ENCODE results near the gene TMEM242.

TMEM242 gene

DNA sequence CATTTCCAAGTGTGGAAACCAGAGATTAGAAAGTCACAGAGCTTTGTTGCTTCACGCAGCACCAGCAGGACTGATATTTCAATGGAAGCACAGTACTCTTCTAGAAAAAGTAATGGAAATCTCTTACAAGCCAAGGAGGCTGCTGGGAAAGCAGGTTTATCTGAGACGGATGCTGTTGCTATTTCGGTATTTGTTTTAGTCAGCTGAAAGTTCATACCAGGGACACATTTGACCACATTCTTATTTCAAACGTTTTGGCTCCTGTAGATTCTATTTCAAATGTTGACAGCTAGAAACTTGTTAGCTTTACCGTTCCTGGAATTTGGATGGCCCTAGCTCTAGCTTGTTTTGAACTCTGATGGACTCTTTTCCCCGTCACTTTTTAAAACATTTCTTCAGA is 3.7 kb upstream of the TMEM242 start:
- Histone ChIP-seq H3K4ac (ENCODE audit: low read depth in 1 of 2, low read length in 2 of 2) (no peak overlapping the region), H3K27ac (ENCODE audit: low read length, poor library complexity, severe bottlenecking) (no peak overlapping the region), H3K14ac (ENCODE audit: low read length in 2 of 2) (no peak overlapping the region), H3K79me1 (replicated peaks; ENCODE audit: low read length, poor library complexity, severe bottlenecking) (peaks cover 3% of the 10 kb centered on the region), H3K4me2 (ENCODE audit: low read length, poor library complexity, severe bottlenecking) (no peak overlapping the region), H2BK12ac (ENCODE audit: low read length in 2 of 2) (no peak overlapping the region), H3K4me3 (ENCODE audit: insufficient read depth in 1 of 2, low read depth in 1 of 2, low read length in 2 of 2) (no peak overlapping the region), H2BK120ac (ENCODE audit: low read depth, low read length) (no peak overlapping the region), H3K18ac (ENCODE audit: low read depth in 1 of 2, low read length in 2 of 2) (no peak overlapping the region), H3K27me3 (ENCODE audit: control insufficient read depth in 1 of 2, insufficient read depth in 1 of 2, low read length in 2 of 2) (peaks cover 14 to 27% of the 10 kb centered on the region in 2 experiments), H3K4me1 (ENCODE audit: control insufficient read depth, insufficient read depth, low read depth, low read length) (peaks cover 4% of the 10 kb centered on the region), H3K9me3 (ENCODE audit: control insufficient read depth, low read length) (no peaks in the 10 kb centered on the region), H2AFZ (ENCODE audit: low read depth, low read length) (no peak overlapping the region), H3K9ac (ENCODE audit: low read length) (no peak overlapping the region), H4K91ac (ENCODE audit: low read length) (no peak overlapping the region), H2BK5ac (ENCODE audit: low read depth, low read length, poor library complexity, severe bottlenecking) (no peak overlapping the region), H2BK15ac (ENCODE audit: low read depth, poor library complexity, severe bottlenecking) (no peak overlapping the region), H3K36me3 (ENCODE audit: control insufficient read depth in 1 of 2, insufficient read depth in 2 of 2, low read depth in 1 of 2, low read length in 2 of 2) (no peaks in the 10 kb centered on the region), H2AK5ac (ENCODE audit: low read length, severe bottlenecking) (no peak overlapping the region), H4K8ac (ENCODE audit: low read length) (no peak overlapping the region), H3K23ac (ENCODE audit: low read length in 2 of 2) (no peak overlapping the region)
- 56% methylated on average over 5 of the region's 6 CpGs for WGBS
- no peak for DNase-seq

DNA sequence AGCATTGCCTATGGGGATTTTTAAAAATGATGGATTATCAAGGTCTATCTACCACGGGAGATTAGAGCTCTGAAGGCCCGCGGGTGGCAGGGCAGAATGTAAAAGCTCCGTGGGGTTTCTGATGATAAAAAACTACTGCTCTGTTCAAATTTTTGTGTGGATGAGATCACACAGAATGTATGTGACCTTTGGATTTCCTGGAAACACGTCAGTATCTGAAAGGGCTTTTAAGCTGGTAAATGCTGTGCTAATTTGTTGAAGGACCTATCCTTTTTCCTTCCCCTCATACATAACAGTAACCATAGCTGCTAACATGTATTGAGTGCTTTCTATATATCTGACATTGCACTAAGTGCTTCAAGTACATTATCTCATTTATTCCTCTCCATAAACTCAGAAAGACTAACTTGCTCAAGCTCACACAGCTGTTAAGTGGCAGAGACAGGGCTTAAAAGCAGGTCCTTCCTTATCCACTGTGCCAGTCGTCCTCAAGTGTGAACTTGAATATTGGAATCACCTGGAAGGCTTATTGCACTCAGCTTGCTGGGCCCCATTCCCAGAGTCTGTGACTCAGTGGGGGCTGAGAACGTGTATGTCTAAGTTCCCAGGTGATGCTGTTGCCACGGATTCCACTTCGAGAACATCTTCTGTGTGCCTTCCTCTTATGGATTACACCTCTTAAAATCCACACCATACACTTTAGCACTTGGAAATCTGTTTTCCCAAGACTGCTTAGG is 1.9 kb upstream of the TMEM242 start:
- Histone ChIP-seq H3K14ac (ENCODE audit: low read length in 2 of 2) (no peak overlapping the region), H4K91ac (ENCODE audit: low read length) (no peak overlapping the region), H2AK5ac (ENCODE audit: low read length, severe bottlenecking) (peak overlapping the region; percentile 72), H3K4me2 (ENCODE audit: low read length, poor library complexity, severe bottlenecking) (no peak overlapping the region), H3K79me1 (replicated peaks; ENCODE audit: low read length, poor library complexity, severe bottlenecking) (peaks cover 7% of the 10 kb centered on the region), H3K27me3 (ENCODE audit: control insufficient read depth in 1 of 2, insufficient read depth in 1 of 2, low read length in 2 of 2) (peaks cover 6 to 15% of the 10 kb centered on the region in 2 experiments), H3K27ac (ENCODE audit: low read length, poor library complexity, severe bottlenecking) (no peak overlapping the region), H2BK120ac (ENCODE audit: low read depth, low read length) (no peak overlapping the region), H3K36me3 (ENCODE audit: control insufficient read depth in 1 of 2, insufficient read depth in 2 of 2, low read depth in 1 of 2, low read length in 2 of 2) (peaks cover 0 to 8% of the 10 kb centered on the region in 2 experiments), H3K18ac (ENCODE audit: low read depth in 1 of 2, low read length in 2 of 2) (no peak overlapping the region), H3K4me1 (ENCODE audit: control insufficient read depth, insufficient read depth, low read depth, low read length) (peaks cover 4% of the 10 kb centered on the region), H3K4ac (ENCODE audit: low read depth in 1 of 2, low read length in 2 of 2) (no peak overlapping the region), H2BK5ac (ENCODE audit: low read depth, low read length, poor library complexity, severe bottlenecking) (no peak overlapping the region), H3K9ac (ENCODE audit: low read length) (no peak overlapping the region), H2AFZ (ENCODE audit: low read depth, low read length) (no peak overlapping the region), H2BK12ac (ENCODE audit: low read length in 2 of 2) (no peak overlapping the region), H3K23ac (ENCODE audit: low read length in 2 of 2) (peak overlapping the region in 1 of 2 experiments; percentile 9), H4K8ac (ENCODE audit: low read length) (peak overlapping the region; percentile 75), H2BK15ac (ENCODE audit: low read depth, poor library complexity, severe bottlenecking) (no peak overlapping the region), H3K4me3 (ENCODE audit: insufficient read depth in 1 of 2, low read depth in 1 of 2, low read length in 2 of 2) (no peak overlapping the region), H3K9me3 (ENCODE audit: control insufficient read depth, low read length) (no peaks in the 10 kb centered on the region)
- 83% methylated on average over 8 of the region's 9 CpGs for WGBS
- peak; percentile 30 for DNase-seq

DNA sequence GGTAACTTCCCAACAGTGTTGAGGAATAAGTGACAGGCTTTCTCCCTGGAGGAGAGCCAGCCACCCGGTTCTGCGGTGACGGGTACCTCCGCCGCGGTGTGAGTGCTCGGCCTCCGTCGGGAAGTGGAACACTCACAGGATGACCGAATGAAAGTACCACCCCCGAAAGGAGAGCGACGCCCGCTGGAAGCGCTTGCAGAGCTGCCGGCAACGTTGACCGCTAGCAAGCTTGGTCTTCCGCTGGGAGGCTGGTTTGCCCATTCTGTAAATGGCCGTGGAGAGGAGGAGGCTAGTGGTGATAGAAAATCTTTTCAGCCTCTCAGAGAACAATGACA is 614 bp upstream of the TMEM242 start:
- H2AFZ ChIP-seq (ENCODE audit: low read depth, low read length): peak overlapping the region; percentile 76
- DNase-seq: peak; percentile 89
- H2BK120ac ChIP-seq (ENCODE audit: low read depth, low read length): no peak overlapping the region
- H4K91ac ChIP-seq (ENCODE audit: low read length): no peak overlapping the region
- no peak overlapping the region for H3K14ac ChIP-seq (ENCODE audit: low read length in 2 of 2)
- peak overlapping the region; percentile 96 for H3K9ac ChIP-seq (ENCODE audit: low read length)
- peak overlapping the region; percentile 71 to 90 for H3K4me3 ChIP-seq (ENCODE audit: insufficient read depth in 1 of 2, low read depth in 1 of 2, low read length in 2 of 2)
- WGBS: under 1% methylated on average over 19 of the region's 20 CpGs
- H2BK12ac ChIP-seq (ENCODE audit: low read length in 2 of 2): peak overlapping the region in 1 of 2 experiments; percentile 21
- peak overlapping the region; percentile 40 to 59 for H3K18ac ChIP-seq (ENCODE audit: low read depth in 1 of 2, low read length in 2 of 2)
- peak overlapping the region; percentile 46 to 65 for H3K4ac ChIP-seq (ENCODE audit: low read depth in 1 of 2, low read length in 2 of 2)
- no peak overlapping the region for H2AK5ac ChIP-seq (ENCODE audit: low read length, severe bottlenecking)
- no peaks in the 10 kb centered on the region for H3K9me3 ChIP-seq (ENCODE audit: control insufficient read depth, low read length)
- peak overlapping the region; percentile 47 for H4K8ac ChIP-seq (ENCODE audit: low read length)
- H3K27ac ChIP-seq (ENCODE audit: low read length, poor library complexity, severe bottlenecking): peak overlapping the region; percentile 84
- no peak overlapping the region for H3K23ac ChIP-seq (ENCODE audit: low read length in 2 of 2)
- no peak overlapping the region for H2BK15ac ChIP-seq (ENCODE audit: low read depth, poor library complexity, severe bottlenecking)
- peak overlapping the region; percentile 1 for H2BK5ac ChIP-seq (ENCODE audit: low read depth, low read length, poor library complexity, severe bottlenecking)
- H3K79me1 ChIP-seq (replicated peaks; ENCODE audit: low read length, poor library complexity, severe bottlenecking): peaks cover 10% of the 10 kb centered on the region
- H3K4me1 ChIP-seq (ENCODE audit: control insufficient read depth, insufficient read depth, low read depth, low read length): peaks cover 4% of the 10 kb centered on the region
- peaks cover 6 to 11% of the 10 kb centered on the region in 2 experiments for H3K27me3 ChIP-seq (ENCODE audit: control insufficient read depth in 1 of 2, insufficient read depth in 1 of 2, low read length in 2 of 2)
- peak overlapping the region; percentile 63 for H3K4me2 ChIP-seq (ENCODE audit: low read length, poor library complexity, severe bottlenecking)
- H3K36me3 ChIP-seq (ENCODE audit: control insufficient read depth in 1 of 2, insufficient read depth in 2 of 2, low read depth in 1 of 2, low read length in 2 of 2): peaks cover 0 to 19% of the 10 kb centered on the region in 2 experiments

DNA sequence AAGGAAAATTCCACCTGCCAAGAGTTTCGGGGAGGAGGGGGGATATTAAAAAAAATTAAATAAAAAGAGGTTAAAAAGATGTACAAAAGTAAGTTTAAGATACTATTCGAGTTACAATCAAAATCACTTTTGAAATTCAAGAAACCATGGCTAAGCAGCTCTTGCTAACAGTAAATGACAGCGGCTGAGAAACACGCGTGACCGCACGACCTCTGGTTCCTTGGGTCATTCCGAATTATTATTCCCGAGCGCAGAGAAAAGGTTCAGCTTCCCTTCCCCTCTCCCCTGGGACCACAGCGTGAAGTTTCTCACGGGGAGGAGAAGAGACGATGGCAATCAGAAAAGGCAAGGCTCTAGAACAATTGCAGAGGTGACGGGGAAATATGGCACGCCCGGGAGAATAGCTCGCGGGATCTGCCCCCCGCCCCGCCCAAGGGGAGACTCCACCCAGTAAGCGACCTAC is 496 bp downstream of the TMEM242 start:
- Histone ChIP-seq H2BK12ac (ENCODE audit: low read length in 2 of 2) (no peak overlapping the region), H2AK5ac (ENCODE audit: low read length, severe bottlenecking) (no peak overlapping the region), H3K4me2 (ENCODE audit: low read length, poor library complexity, severe bottlenecking) (peak overlapping the region; percentile 82), H4K91ac (ENCODE audit: low read length) (no peak overlapping the region), H3K4ac (ENCODE audit: low read depth in 1 of 2, low read length in 2 of 2) (no peak overlapping the region), H3K23ac (ENCODE audit: low read length in 2 of 2) (no peak overlapping the region), H2BK5ac (ENCODE audit: low read depth, low read length, poor library complexity, severe bottlenecking) (no peak overlapping the region), H3K27me3 (ENCODE audit: control insufficient read depth in 1 of 2, insufficient read depth in 1 of 2, low read length in 2 of 2) (peaks cover 6 to 8% of the 10 kb centered on the region in 2 experiments), H3K36me3 (ENCODE audit: control insufficient read depth in 1 of 2, insufficient read depth in 2 of 2, low read depth in 1 of 2, low read length in 2 of 2) (peaks cover 6 to 30% of the 10 kb centered on the region in 2 experiments), H3K18ac (ENCODE audit: low read depth in 1 of 2, low read length in 2 of 2) (no peak overlapping the region), H4K8ac (ENCODE audit: low read length) (peak overlapping the region; percentile 79), H3K79me1 (replicated peaks; ENCODE audit: low read length, poor library complexity, severe bottlenecking) (peaks cover 15% of the 10 kb centered on the region), H3K4me3 (ENCODE audit: insufficient read depth in 1 of 2, low read depth in 1 of 2, low read length in 2 of 2) (peak overlapping the region; percentile 71 to 90), H3K4me1 (ENCODE audit: control insufficient read depth, insufficient read depth, low read depth, low read length) (peaks cover 4% of the 10 kb centered on the region), H2AFZ (ENCODE audit: low read depth, low read length) (peak overlapping the region; percentile 80), H3K9me3 (ENCODE audit: control insufficient read depth, low read length) (no peaks in the 10 kb centered on the region), H3K27ac (ENCODE audit: low read length, poor library complexity, severe bottlenecking) (peak overlapping the region; percentile 87), H3K9ac (ENCODE audit: low read length) (peak overlapping the region; percentile 96), H2BK15ac (ENCODE audit: low read depth, poor library complexity, severe bottlenecking) (no peak overlapping the region), H2BK120ac (ENCODE audit: low read depth, low read length) (no peak overlapping the region), H3K14ac (ENCODE audit: low read length in 2 of 2) (no peak overlapping the region)
- 5% methylated on average over 18 of the region's 21 CpGs for WGBS
- DNase-seq: no peak
